Ectodermal cell (in vitro differentiated cells): ENCODE measurements around the gene MRPS18C. TPM values are rescaled to one million over a fixed set of nuclear protein-coding genes. Genes with fewer than 3 reads are reported as not detected.

Experiments used
- H3K27ac ChIP-seq: 2 replicates; pipeline ENCODE4 v1.7.0; 2013; ENCODE audit warnings: mild to moderate bottlenecking, low read depth, low read length; ENCODE audit not compliant: insufficient read depth, poor library complexity, severe bottlenecking
- H3K27me3 ChIP-seq: 2 replicates; pipeline ENCODE4 v1.7.0; 2013; ENCODE audit warnings: mild to moderate bottlenecking, low read length; ENCODE audit not compliant: insufficient read depth, control insufficient read depth, poor library complexity, severe bottlenecking
- H3K36me3 ChIP-seq: one replicate; pipeline ENCODE4 v1.7.0; 2013; ENCODE audit warnings: low read length; ENCODE audit not compliant: control insufficient read depth, insufficient read depth
- H3K4me1 ChIP-seq: one replicate; pipeline ENCODE4 v1.7.0; 2013; ENCODE audit warnings: low read length; ENCODE audit not compliant: control insufficient read depth, insufficient read depth
- H3K4me3 ChIP-seq: 2 replicates; pipeline ENCODE4 v1.7.0; 2013; ENCODE audit warnings: low read depth, low read length, control low read depth; ENCODE audit not compliant: insufficient read depth
- H3K9me3 ChIP-seq: 2 replicates; pipeline ENCODE4 v1.7.0; 2013; ENCODE audit warnings: mild to moderate bottlenecking, low read length, moderate library complexity; ENCODE audit not compliant: control insufficient read depth
- WGBS, 2 experiments: methylation state at CpG; one replicate each; pipeline ENCODE4 v1.1.7; 2013; ENCODE audit warnings: missing lambda C conversion rate in 2 of 2; 5-methylcytosine and 5-hydroxymethylcytosine counted together
- polyA plus RNA-seq, 4 experiments: library from polyadenylated mRNA; stranded (reverse); fragments of 50-300 nt; gene quantifications; one replicate each; pipeline ENCODE4 v1.2.3, GENCODE V29; 2013

The MRPS18C gene
- polyA plus RNA-seq (2013, experiment 1 of 4): 55.4 TPM
- polyA plus RNA-seq (2013, experiment 2 of 4): 55.2 TPM
- polyA plus RNA-seq (2013, experiment 3 of 4): 55.9 TPM
- 70.6 TPM for polyA plus RNA-seq (2013, experiment 4 of 4)

- Histone ChIP-seq H3K4me3 (peak within 1 kb of the TSS; percentile 94), H3K27ac (peak within 1 kb of the TSS; percentile 83), H3K9me3 (no peaks in the 10 kb centered on the region), H3K27me3 (no peaks in the 10 kb centered on the region), H3K4me1 (no peaks in the 10 kb centered on the region), H3K36me3 (peaks cover 7% of the 10 kb centered on the region)
- WGBS, 2 experiments: 0% methylated on average over 58 of the region's 58 CpGs
These were observed at the start of gene MRPS18C, which contains the start of gene HELQ for GRCh38 chr4:83455281-83456183. MRPS18C (plus strand) TSS chr4:83456058; CDS start chr4:83456078, 20 bp downstream. HELQ (minus strand) TSS chr4:83455823; CDS start chr4:83455693, 130 bp downstream.

- H3K4me1 ChIP-seq: no peaks in the 10 kb centered on the region
- no peak overlapping the region for H3K27ac ChIP-seq
- no peaks in the 10 kb centered on the region for H3K27me3 ChIP-seq
- H3K4me3 ChIP-seq: no peak overlapping the region
- peaks cover 4% of the 10 kb centered on the region for H3K36me3 ChIP-seq
- no peaks in the 10 kb centered on the region for H3K9me3 ChIP-seq
- 92 to 93% methylated on average over 1 of the region's 1 CpG for WGBS, 2 experiments
These were observed 47.0 kb upstream of the MRPS18C start for GRCh38 chr4:83408908-83409307.

GRCh38 chr4:83413676-83414075 is 42.2 kb upstream of the MRPS18C start:
- 86 to 90% methylated on average over 2 of the region's 2 CpGs for WGBS, 2 experiments
- peaks cover 4% of the 10 kb centered on the region for H3K36me3 ChIP-seq
- H3K27ac ChIP-seq: no peak overlapping the region
- H3K9me3 ChIP-seq: no peaks in the 10 kb centered on the region
- no peaks in the 10 kb centered on the region for H3K27me3 ChIP-seq
- no peaks in the 10 kb centered on the region for H3K4me1 ChIP-seq
- H3K4me3 ChIP-seq: no peak overlapping the region

- peaks cover 2% of the 10 kb centered on the region for H3K36me3 ChIP-seq
- H3K4me3 ChIP-seq: no peak overlapping the region
- H3K4me1 ChIP-seq: no peaks in the 10 kb centered on the region
- 91 to 100% methylated on average over 4 of the region's 4 CpGs for WGBS, 2 experiments
- no peak overlapping the region for H3K27ac ChIP-seq
- no peaks in the 10 kb centered on the region for H3K27me3 ChIP-seq
- H3K9me3 ChIP-seq: no peaks in the 10 kb centered on the region
These were observed 38.3 kb upstream of the MRPS18C start for GRCh38 chr4:83417566-83417965.

- no peaks in the 10 kb centered on the region for H3K27me3 ChIP-seq
These were observed 37.6 kb upstream of the MRPS18C start for GRCh38 chr4:83418211-83418610.

GRCh38 chr4:83431200-83431599 is 24.7 kb upstream of the MRPS18C start:
- 88 to 89% methylated on average over 1 of the region's 1 CpG for WGBS, 2 experiments
- no peak overlapping the region for H3K27ac ChIP-seq

More at GRCh38 chr4:83418211-83418610, 37.6 kb upstream of the MRPS18C start:
- no peaks in the 10 kb centered on the region for H3K36me3 ChIP-seq
- no peak overlapping the region for H3K27ac ChIP-seq
- no peaks in the 10 kb centered on the region for H3K4me1 ChIP-seq
- H3K4me3 ChIP-seq: no peak overlapping the region
- no peaks in the 10 kb centered on the region for H3K9me3 ChIP-seq

GRCh38 chr4:83436680-83437079 is 19.2 kb upstream of the MRPS18C start:
- no peaks in the 10 kb centered on the region for H3K4me1 ChIP-seq

More at GRCh38 chr4:83431200-83431599, 24.7 kb upstream of the MRPS18C start:
- Histone ChIP-seq H3K4me1 (no peaks in the 10 kb centered on the region), H3K27me3 (no peaks in the 10 kb centered on the region), H3K4me3 (no peak overlapping the region), H3K36me3 (no peaks in the 10 kb centered on the region), H3K9me3 (no peaks in the 10 kb centered on the region)

GRCh38 chr4:83438719-83439118 is 17.1 kb upstream of the MRPS18C start:
- Histone ChIP-seq H3K9me3 (no peaks in the 10 kb centered on the region), H3K4me1 (no peaks in the 10 kb centered on the region), H3K36me3 (no peaks in the 10 kb centered on the region), H3K27me3 (no peaks in the 10 kb centered on the region), H3K27ac (no peak overlapping the region), H3K4me3 (no peak overlapping the region)

More at GRCh38 chr4:83436680-83437079, 19.2 kb upstream of the MRPS18C start:
- no peaks in the 10 kb centered on the region for H3K36me3 ChIP-seq
- no peaks in the 10 kb centered on the region for H3K9me3 ChIP-seq
- H3K27me3 ChIP-seq: no peaks in the 10 kb centered on the region
- H3K4me3 ChIP-seq: no peak overlapping the region
- 90 to 96% methylated on average over 4 of the region's 4 CpGs for WGBS, 2 experiments
- H3K27ac ChIP-seq: no peak overlapping the region

- H3K36me3 ChIP-seq: no peaks in the 10 kb centered on the region
- no peaks in the 10 kb centered on the region for H3K4me1 ChIP-seq
- WGBS, 2 experiments: 100% methylated on average over 1 of the region's 1 CpG
These were observed 15.6 kb upstream of the MRPS18C start for GRCh38 chr4:83440148-83440814.

GRCh38 chr4:83440899-83441298 is 15.0 kb upstream of the MRPS18C start:
- Histone ChIP-seq H3K36me3 (no peaks in the 10 kb centered on the region), H3K27me3 (no peaks in the 10 kb centered on the region), H3K4me1 (no peaks in the 10 kb centered on the region), H3K9me3 (no peaks in the 10 kb centered on the region), H3K27ac (no peak overlapping the region), H3K4me3 (no peak overlapping the region)
- 87 to 96% methylated on average over 3 of the region's 3 CpGs for WGBS, 2 experiments

More at GRCh38 chr4:83440148-83440814, 15.6 kb upstream of the MRPS18C start:
- no peaks in the 10 kb centered on the region for H3K27me3 ChIP-seq
- no peak overlapping the region for H3K4me3 ChIP-seq
- H3K9me3 ChIP-seq: no peaks in the 10 kb centered on the region
- H3K27ac ChIP-seq: no peak overlapping the region
